Forelimb muscle (tissue), 1 donor: ENCODE data around the gene VPS51. TPM values are rescaled to one million over a fixed set of nuclear protein-coding genes. Genes with fewer than 3 reads are reported as not detected.
"Not testable (repeated sequence)": the region's sequence is repeated elsewhere in the genome, so short reads cannot be mapped to it uniquely, and the experiment has no call there.

Experiments used
- DNase-seq: peaks from one replicate; pipeline ENCODE4 v3.0.0-alpha.2; 2013; ENCODE audit warnings: low read depth
- polyA plus RNA-seq: library from polyadenylated mRNA; unstranded; fragments of 120-200 nt; gene quantifications from one replicate; pipeline ENCODE4 v1.2.1, GENCODE V29; 2013; ENCODE audit not compliant: insufficient read length

The VPS51 gene
- polyA plus RNA-seq, 1 donor = 123 TPM

- not testable (repeated sequence) for DNase-seq
These were observed 23.1 kb downstream of the VPS51 start for GRCh38 chr11:65118891-65119669.

GRCh38 chr11:65119670-65119995 lies 23.6 kb downstream of the VPS51 start:
- DNase-seq = no peak

GRCh38 chr11:65120831-65121230 lies 24.8 kb downstream of the VPS51 start:
- DNase-seq = no peak

- no peak for DNase-seq
These were observed 25.4 kb downstream of the VPS51 start for GRCh38 chr11:65121447-65121864.

- DNase-seq = peak; percentile 91
These were observed 26.1 kb downstream of the VPS51 start, which contains the start of the genes FAU and MRPL49 for GRCh38 chr11:65121865-65122696. Gene FAU (minus strand): TSS chr11:65122134. CDS start chr11:65121813, 321 bp downstream. Gene MRPL49 (plus strand): TSS chr11:65122321. CDS start chr11:65122347, 26 bp downstream.

GRCh38 chr11:65124480-65125196 lies 28.6 kb downstream of the VPS51 start:
- no peak for DNase-seq

GRCh38 chr11:65125197-65126056 lies 29.4 kb downstream of the VPS51 start:
- DNase-seq = no peak

- DNase-seq = no peak
These were observed 30.7 kb downstream of the VPS51 start for GRCh38 chr11:65126624-65127274.

- no peak for DNase-seq
These were observed 31.6 kb downstream of the VPS51 start for GRCh38 chr11:65127473-65128181.

- DNase-seq = no peak
These were observed 32.5 kb downstream of the VPS51 start for GRCh38 chr11:65128182-65129145.

GRCh38 chr11:65129649-65130441 lies 33.8 kb downstream of the VPS51 start:
- DNase-seq = no peak

- no peak for DNase-seq
These were observed 34.8 kb downstream of the VPS51 start for GRCh38 chr11:65130631-65131416.

GRCh38 chr11:65131417-65131776 lies 35.4 kb downstream of the VPS51 start:
- DNase-seq = no peak

GRCh38 chr11:65131895-65132237 lies 35.9 kb downstream of the VPS51 start:
- no peak for DNase-seq

GRCh38 chr11:65132238-65132987 lies 36.4 kb downstream of the VPS51 start:
- no peak for DNase-seq

GRCh38 chr11:65132988-65133700 lies 37.1 kb downstream of the VPS51 start:
- no peak for DNase-seq
